ENCODE measurements around the gene EXOC4. TPM values are rescaled to one million over a fixed set of nuclear protein-coding genes. Genes with fewer than 3 reads are reported as not detected.

EXOC4 gene
- total RNA-seq, 1 experiment from 2014 or later: 62.4 TPM

GRCh38 chr7:133739817-133740216 is 486.9 kb downstream of the EXOC4 start:
- DNase-seq (ENCODE audit: low spot score): no peak
- in situ Hi-C loops (cut with HindIII; ENCODE audit: low sequenced_read_pairs): no loop called here

- peak; percentile 37 for DNase-seq (ENCODE audit: low spot score)
- in situ Hi-C loops (cut with HindIII; ENCODE audit: low sequenced_read_pairs): no loop called here
Measured at GRCh38 chr7:133741078-133741477, 488.2 kb downstream of the EXOC4 start.

- no peak for DNase-seq (ENCODE audit: low spot score)
- in situ Hi-C loops (cut with HindIII; ENCODE audit: low sequenced_read_pairs): no loop called here
Measured at GRCh38 chr7:133741703-133742102, 488.8 kb downstream of the EXOC4 start.

GRCh38 chr7:133742709-133743538 is 490.0 kb downstream of the EXOC4 start:
- in situ Hi-C loops (cut with HindIII; ENCODE audit: low sequenced_read_pairs): no loop called here
- DNase-seq (ENCODE audit: low spot score): peak; percentile 39

- DNase-seq (ENCODE audit: low spot score): no peak
- in situ Hi-C loops (cut with HindIII; ENCODE audit: low sequenced_read_pairs): no loop called here
Measured at GRCh38 chr7:133744451-133744850, 491.6 kb downstream of the EXOC4 start.

- no peak for DNase-seq (ENCODE audit: low spot score)
- in situ Hi-C loops (cut with HindIII; ENCODE audit: low sequenced_read_pairs): no loop called here
Measured at GRCh38 chr7:133746305-133746704, 493.4 kb downstream of the EXOC4 start.

- in situ Hi-C loops (cut with HindIII; ENCODE audit: low sequenced_read_pairs): no loop called here
- DNase-seq (ENCODE audit: low spot score): no peak
Measured at GRCh38 chr7:133746847-133747246, 494.0 kb downstream of the EXOC4 start.

- in situ Hi-C loops (cut with HindIII; ENCODE audit: low sequenced_read_pairs): no loop called here
- no peak for DNase-seq (ENCODE audit: low spot score)
Measured at GRCh38 chr7:133748443-133749407, 495.8 kb downstream of the EXOC4 start.

- DNase-seq (ENCODE audit: low spot score): no peak
- in situ Hi-C loops (cut with HindIII; ENCODE audit: low sequenced_read_pairs): no loop called here
Measured at GRCh38 chr7:133750287-133750686, 497.4 kb downstream of the EXOC4 start.

- no peak for DNase-seq (ENCODE audit: low spot score)
- in situ Hi-C loops (cut with HindIII; ENCODE audit: low sequenced_read_pairs): no loop called here
Measured at GRCh38 chr7:133751079-133751478, 498.2 kb downstream of the EXOC4 start.

GRCh38 chr7:133753513-133753912 is 500.6 kb downstream of the EXOC4 start:
- DNase-seq (ENCODE audit: low spot score): no peak
- in situ Hi-C loops (cut with HindIII; ENCODE audit: low sequenced_read_pairs): no loop called here

GRCh38 chr7:133754708-133755107 is 501.8 kb downstream of the EXOC4 start:
- in situ Hi-C loops (cut with HindIII; ENCODE audit: low sequenced_read_pairs): no loop called here

GRCh38 chr7:133755901-133756300 is 503.0 kb downstream of the EXOC4 start:
- no peak for DNase-seq (ENCODE audit: low spot score)
- in situ Hi-C loops (cut with HindIII; ENCODE audit: low sequenced_read_pairs): no loop called here

More at GRCh38 chr7:133754708-133755107, 501.8 kb downstream of the EXOC4 start:
- DNase-seq (ENCODE audit: low spot score): no peak

GRCh38 chr7:133761443-133761842 is 508.6 kb downstream of the EXOC4 start:
- in situ Hi-C loops (cut with HindIII; ENCODE audit: low sequenced_read_pairs): no loop called here
- DNase-seq (ENCODE audit: low spot score): no peak

- in situ Hi-C loops (cut with HindIII; ENCODE audit: low sequenced_read_pairs): no loop called here
- DNase-seq (ENCODE audit: low spot score): no peak
Measured at GRCh38 chr7:133763076-133763640, 510.3 kb downstream of the EXOC4 start.

GRCh38 chr7:133769668-133770067 is 516.8 kb downstream of the EXOC4 start:
- DNase-seq (ENCODE audit: low spot score): peak; percentile 14
- in situ Hi-C loops (cut with HindIII; ENCODE audit: low sequenced_read_pairs): no loop called here

GRCh38 chr7:133770863-133771492 is 518.1 kb downstream of the EXOC4 start:
- in situ Hi-C loops (cut with HindIII; ENCODE audit: low sequenced_read_pairs): no loop called here
- DNase-seq (ENCODE audit: low spot score): no peak

- in situ Hi-C loops (cut with HindIII; ENCODE audit: low sequenced_read_pairs): no loop called here
- DNase-seq (ENCODE audit: low spot score): no peak
Measured at GRCh38 chr7:133771788-133772419, 519.0 kb downstream of the EXOC4 start.

- in situ Hi-C loops (cut with HindIII; ENCODE audit: low sequenced_read_pairs): no loop called here
- no peak for DNase-seq (ENCODE audit: low spot score)
Measured at GRCh38 chr7:133773601-133774000, 520.7 kb downstream of the EXOC4 start.

Data from G401 (cell line).